SIG-M5 (cell line): ENCODE measurements around the gene MFSD6.

Experiments
- DNase-seq: peaks from one replicate; lab custom pipeline; 2025; lab: John Stamatoyannopoulos, UW

The MFSD6 gene

GRCh38 chr2:190532581-190532980 is 124.4 kb downstream of the MFSD6 start:
- DNase-seq: no peak

- no peak for DNase-seq
Observed at GRCh38 chr2:190533175-190533967, 125.2 kb downstream of the MFSD6 start.

- DNase-seq: no peak
Observed at GRCh38 chr2:190533968-190534309, 125.8 kb downstream of the MFSD6 start.

- DNase-seq: no peak
Observed at GRCh38 chr2:190534310-190535120, 126.4 kb downstream of the MFSD6 start, which contains the start of gene NEMP2. NEMP2 (minus strand) TSS chr2:190534722; CDS start chr2:190534655, 67 bp downstream.

- DNase-seq: no peak
Observed at GRCh38 chr2:190535121-190535439, 126.9 kb downstream of the MFSD6 start.

- DNase-seq: no peak
Observed at GRCh38 chr2:190535586-190535985, 127.4 kb downstream of the MFSD6 start.

- DNase-seq: no peak
Observed at GRCh38 chr2:190537765-190538164, 129.6 kb downstream of the MFSD6 start.

GRCh38 chr2:190538201-190538600 is 130.0 kb downstream of the MFSD6 start:
- no peak for DNase-seq

GRCh38 chr2:190540048-190540447 is 131.9 kb downstream of the MFSD6 start:
- DNase-seq: no peak

- DNase-seq: no peak
Observed at GRCh38 chr2:190545093-190545492, 136.9 kb downstream of the MFSD6 start.

GRCh38 chr2:190545555-190546385 is 137.6 kb downstream of the MFSD6 start:
- DNase-seq: no peak

- no peak for DNase-seq
Observed at GRCh38 chr2:190546734-190547133, 138.6 kb downstream of the MFSD6 start.

- no peak for DNase-seq
Observed at GRCh38 chr2:190547886-190548285, 139.7 kb downstream of the MFSD6 start.

GRCh38 chr2:190550137-190550536 is 142.0 kb downstream of the MFSD6 start:
- DNase-seq: no peak
